ENCODE results near the gene ALDH18A1.

The ALDH18A1 gene

DNA sequence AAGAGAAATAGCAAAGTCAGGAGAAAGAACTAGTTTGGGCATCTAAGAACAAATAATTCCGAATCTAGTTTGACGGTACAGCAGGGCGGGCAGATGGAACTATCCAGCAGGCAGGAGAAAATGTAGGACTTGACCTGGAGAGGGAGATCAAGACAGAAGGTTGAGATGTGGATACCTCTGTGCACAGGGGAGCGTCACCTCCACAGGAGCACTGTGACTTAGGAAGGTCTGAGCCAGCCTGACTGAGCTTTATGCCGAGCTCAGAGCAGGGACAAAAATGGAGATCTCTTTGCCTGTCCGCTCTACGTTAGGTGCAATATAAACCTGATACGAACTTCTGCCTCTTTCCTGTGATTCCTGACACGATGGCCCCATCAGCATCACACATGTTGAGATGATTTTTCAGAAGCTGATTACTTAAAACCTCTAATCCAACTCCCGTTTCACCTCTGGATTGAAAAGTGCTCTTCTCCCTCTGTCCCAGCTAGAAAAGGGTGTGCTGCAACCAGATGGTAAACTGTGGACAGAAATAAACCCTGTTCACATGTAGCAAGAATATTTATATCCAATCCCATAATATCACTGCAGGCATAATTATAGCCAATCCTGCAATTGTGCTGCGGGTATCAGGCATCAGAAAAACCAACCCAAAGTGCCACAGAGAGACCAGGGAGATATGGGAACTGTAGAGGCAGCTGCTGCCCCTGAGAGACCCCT lies 81.7 kb downstream of the ALDH18A1 start:
- DNase-seq, result no peak

DNA sequence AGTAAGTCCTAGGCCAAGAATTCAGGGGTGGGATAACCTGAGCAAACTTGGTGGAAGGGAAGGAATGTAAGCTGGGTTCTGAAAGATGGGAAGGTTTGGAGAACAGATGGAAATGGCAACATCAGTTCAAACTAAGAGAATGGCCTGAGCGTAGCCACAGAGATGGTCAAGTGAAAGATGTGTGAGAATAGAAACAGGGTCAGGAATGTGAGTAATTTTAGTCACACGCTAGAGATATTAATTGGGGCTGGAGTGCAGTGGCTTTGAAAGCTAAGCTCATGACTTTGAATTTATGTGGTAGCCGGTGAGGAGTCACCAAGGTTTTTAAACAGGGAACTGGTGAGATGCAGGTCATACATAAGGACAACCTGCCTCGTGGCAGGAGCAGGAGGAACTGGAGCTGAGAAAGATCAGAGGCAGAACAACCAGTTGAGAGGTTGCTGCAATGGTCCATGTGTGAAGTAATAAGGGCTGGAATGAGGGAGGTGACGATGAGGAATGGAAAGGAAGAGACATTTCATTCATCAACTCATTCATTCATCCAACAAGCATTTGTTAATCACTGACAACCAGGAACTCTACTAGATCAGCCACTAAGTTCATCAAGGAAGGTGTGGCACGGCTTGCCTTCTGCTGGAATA lies 82.4 kb downstream of the ALDH18A1 start:
- DNase-seq, result no peak

DNA sequence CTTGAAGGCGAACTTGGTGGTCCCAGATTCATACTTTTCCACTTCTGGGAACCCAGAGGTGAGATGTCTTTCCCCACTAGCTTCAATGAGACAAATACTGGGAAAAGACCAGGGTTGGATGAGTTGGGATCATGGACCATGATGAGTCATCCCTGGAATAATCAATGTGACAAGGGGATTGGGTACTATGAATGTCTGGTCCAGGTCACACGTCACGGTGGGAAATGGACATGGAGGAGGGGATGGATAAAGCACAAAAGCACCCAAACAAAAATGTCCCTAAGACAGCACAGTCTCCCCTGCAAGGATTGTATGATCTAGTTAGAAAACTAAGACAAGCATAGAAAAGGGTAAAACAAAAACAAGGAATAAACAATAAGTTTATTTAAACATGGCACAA lies 83.0 kb downstream of the ALDH18A1 start:
- no peak for DNase-seq

DNA sequence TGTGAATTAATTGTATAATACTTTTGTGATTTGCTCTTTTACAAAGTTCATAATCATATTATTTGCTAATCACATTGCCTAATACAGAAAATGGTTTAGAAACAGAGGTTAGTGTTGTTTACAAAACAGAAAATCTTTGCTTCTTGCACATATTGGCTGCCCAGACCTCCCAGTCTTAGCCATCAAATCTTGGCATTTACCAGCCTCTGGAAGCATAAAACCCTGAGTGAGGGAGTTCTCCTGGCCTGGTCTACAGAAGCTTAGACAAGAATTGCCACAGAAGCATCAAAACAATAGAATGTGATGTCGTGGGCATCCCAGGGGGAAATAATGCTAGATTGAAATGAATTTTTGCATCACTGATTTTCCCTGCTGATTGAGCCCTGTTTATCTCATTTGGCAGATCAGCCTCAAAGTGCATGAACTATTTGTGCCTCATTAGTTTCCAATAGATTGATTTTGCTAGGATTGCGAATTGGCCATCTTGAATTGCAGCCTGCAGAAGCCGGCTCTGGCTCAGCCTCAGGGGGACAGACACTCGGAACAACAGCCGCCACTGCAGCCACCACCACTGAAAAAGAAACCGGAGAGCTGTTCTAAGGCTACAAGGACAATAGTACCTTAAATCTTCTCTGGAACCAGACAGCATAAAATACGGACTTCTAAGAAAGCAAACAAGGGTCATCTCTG lies 84.2 kb downstream of the ALDH18A1 start:
- no peak for DNase-seq

- DNase-seq, result no peak
Measured at GRCh38 chr10:95571390-95571789, 85.1 kb downstream of the ALDH18A1 start.

- no peak for DNase-seq
Measured at GRCh38 chr10:95569368-95569767, 87.1 kb downstream of the ALDH18A1 start.

DNA sequence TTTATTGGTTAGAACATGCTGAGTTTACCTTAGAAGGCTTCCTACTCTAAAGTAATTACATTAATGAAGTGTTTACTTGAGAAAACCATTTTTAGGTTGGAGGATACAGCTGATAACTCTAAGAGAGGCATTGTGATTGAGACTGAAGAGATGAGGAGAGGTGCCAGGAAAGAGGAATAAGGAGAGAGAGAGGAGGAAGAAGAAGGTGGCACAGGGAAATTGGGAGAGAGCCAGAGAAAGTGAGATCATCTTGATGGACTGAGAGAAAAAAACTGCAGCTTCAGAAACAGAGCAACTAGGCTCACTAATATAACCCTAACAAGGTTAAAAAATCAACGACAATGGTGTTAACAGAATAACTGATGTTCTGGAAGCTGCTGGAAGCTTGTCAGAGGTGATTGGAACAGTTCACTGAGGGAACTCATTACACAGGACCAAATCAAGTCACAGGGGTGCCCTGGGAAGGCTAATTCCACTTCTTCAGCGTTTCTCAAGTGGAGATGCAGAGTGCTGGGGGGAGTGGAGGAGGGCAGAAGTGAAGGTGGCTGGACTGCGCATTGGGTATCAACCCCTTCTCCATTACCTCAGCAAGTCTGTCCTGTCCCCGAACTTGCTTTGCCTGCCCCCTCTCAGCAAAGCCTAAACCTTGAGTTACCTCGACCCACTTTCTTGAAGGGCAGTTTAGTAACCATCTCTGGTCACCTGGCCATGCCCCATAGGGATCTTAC lies 88.4 kb downstream of the ALDH18A1 start:
- no peak for DNase-seq

DNA sequence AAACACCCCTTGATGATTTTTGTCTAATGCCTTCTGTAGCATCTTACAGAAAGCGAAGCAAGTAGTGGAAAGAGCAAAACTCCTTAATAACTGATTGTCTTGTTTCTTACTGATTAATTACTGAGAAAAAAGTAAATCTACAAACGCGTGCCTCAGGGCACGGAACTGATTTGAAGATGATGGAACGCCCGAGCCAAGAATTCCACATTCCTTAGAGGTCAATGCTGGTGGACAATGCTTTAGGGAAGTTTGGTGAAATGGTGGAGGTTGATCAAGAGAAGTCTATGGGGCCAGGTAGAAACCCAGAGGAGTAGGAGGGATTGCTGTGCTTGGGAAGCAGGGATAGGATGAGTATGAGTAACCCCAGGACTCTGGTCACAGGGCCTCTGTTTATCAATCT lies 90.4 kb downstream of the ALDH18A1 start:
- no peak for DNase-seq

DNA sequence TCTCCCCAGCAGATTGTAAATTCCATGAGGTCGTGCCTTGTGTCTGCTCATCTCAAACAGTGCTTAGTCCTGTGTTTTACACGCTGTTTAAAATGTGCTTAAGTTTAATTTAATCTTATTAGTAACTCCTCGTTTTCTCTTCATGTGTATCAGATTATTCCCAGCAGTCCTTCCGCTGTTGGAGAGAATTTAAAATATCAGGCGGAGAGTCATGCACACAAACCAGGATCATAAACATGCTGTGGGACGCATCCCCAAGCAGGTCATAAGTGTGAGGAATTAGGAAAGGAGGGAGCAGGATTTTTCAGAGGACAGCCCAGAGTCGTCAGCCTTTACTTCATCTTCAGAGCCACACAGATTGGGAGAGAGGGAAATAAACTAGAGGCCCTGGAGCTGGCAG lies 91.2 kb downstream of the ALDH18A1 start:
- DNase-seq, result no peak

- no peak for DNase-seq
Measured at GRCh38 chr10:95564291-95564690, 92.2 kb downstream of the ALDH18A1 start.

DNA sequence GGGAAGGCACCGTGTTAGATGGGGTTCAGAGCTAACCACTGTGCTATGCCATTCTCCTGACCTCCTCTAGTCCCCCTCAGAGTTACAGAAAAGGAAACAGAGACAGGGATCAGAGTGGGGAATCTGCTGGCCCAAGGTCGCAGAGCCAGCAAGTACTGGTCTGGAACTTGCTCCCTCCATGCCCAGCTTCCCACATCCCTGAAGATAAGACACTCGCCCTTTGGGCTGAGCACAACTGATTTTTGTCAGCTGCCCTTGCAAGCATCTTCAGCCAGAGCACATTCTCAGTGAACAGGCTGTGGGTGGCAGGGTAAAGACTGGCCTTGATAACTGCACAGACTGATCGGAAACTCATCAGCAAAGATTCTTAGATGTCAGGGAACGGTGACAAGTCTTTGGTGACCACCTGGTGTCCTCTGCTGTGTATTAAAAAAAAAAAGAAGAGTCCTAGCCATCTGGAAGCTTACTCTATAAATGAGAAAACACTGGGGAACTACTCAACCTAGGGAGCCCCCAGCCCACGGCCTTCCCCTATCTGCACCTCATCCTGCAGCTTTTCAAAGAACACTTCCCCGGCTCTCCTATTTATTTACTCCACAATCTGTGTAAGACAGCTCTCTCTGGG lies 94.1 kb downstream of the ALDH18A1 start:
- DNase-seq, result no peak

GRCh38 chr10:95561864-95562177 lies 94.7 kb downstream of the ALDH18A1 start:
- DNase-seq, result no peak

DNA sequence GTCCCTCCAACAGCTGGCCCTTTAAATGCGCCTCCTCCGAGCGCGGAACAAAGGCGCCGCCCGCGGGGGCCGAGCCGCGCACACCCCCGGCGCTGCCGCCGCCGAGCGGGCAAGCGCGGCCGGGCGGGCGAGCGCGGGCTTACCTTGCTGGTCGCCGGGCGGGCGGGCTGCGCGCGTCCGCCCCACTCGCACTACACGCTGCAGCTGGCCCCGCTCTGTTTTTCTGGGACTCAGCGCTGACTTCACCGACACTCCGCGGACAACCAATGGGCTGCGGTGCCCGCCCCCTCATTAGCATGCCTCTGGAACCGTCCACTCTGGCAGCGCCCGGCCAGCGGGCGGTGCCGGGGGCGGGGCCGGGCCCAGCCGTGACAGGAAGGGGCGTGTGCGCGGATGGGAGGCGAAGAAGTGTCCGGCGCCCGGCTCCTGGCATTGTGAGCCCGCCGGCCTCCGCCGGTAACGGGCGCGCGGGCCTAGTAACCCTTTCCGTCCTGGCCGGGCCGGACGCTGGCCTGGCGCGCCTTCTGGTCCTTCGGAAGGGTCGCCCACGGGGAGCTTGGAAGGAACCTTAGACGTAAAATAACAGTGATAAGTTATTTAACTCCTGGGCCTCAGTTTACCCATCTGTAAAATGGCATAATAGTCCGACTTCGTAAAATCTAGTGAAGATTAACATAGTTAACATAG lies 95.2 kb downstream of the ALDH18A1 start, which contains the start of gene SORBS1:
SORBS1 (minus strand) TSS at position 195 of the 687 bp plus-strand sequence. CDS start 120,236 bp downstream, outside the sequence.
- DNase-seq, result peak; percentile 86

- no peak for DNase-seq
Measured at GRCh38 chr10:95560278-95561176, 96.0 kb downstream of the ALDH18A1 start.

- DNase-seq, result no peak
Measured at GRCh38 chr10:95559896-95560277, 96.6 kb downstream of the ALDH18A1 start.

DNA sequence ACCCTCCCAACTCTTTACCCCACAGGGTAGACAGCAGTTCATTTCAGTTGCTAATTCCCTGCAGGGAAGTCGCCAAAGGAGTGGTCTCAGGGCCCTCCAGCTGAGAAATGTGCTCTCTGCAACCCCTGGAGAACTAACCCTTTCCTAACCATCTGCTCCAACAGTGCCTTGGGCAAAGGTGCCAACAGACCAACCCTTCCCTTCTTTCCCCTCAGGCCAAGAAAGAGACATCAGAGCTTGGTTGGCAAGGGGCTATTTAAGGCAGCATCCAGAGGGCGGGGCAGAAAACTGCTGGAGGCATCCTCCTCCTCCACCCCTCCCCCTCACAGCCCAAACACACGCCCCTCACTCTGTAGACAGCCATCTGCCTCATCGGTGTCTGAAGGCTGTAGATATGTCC lies 97.0 kb downstream of the ALDH18A1 start:
- no peak for DNase-seq

GRCh38 chr10:95558593-95559320 lies 97.8 kb downstream of the ALDH18A1 start:
- no peak for DNase-seq

- no peak for DNase-seq
Measured at GRCh38 chr10:95556994-95557767, 99.3 kb downstream of the ALDH18A1 start.

Data from amniotic stem cell (primary cell).